Colonic mucosa (tissue), 4 donors: ENCODE measurements around the gene PIR. TPM values are rescaled to one million over a fixed set of nuclear protein-coding genes. Genes with fewer than 3 reads are reported as not detected.

Experiments
- DNase-seq: peaks from one replicate; pipeline ENCODE4 v3.0.0-alpha.2; 2020
- H3K27ac ChIP-seq: fragments of 200-600 bp; one replicate; pipeline ENCODE4 v1.8.0; 2021
- H3K27me3 ChIP-seq: fragments of 200-600 bp; one replicate; pipeline ENCODE4 v1.8.0; 2021
- H3K36me3 ChIP-seq: fragments of 200-600 bp; one replicate; pipeline ENCODE4 v1.8.0; 2021
- H3K4me1 ChIP-seq: fragments of 200-600 bp; one replicate; pipeline ENCODE4 v1.8.0; 2021; ENCODE audit warnings: mild to moderate bottlenecking
- H3K4me3 ChIP-seq: fragments of 200-600 bp; one replicate; pipeline ENCODE4 v1.8.0; 2021
- H3K9ac ChIP-seq, 2 donors: one replicate each; pipeline ENCODE4 v1.7.0; 2013; ENCODE audit warnings: control low read depth in 2 of 2, low read depth in 2 of 2, low read length in 2 of 2
- H3K9me3 ChIP-seq: fragments of 200-600 bp; one replicate; pipeline ENCODE4 v1.8.0; 2021
- intact Hi-C: fragments of 100-400 bp; cut with DNase I; formaldehyde crosslinking; loops from one replicate; pipeline ENCODE4 v1.14.1; 2022
- total RNA-seq, 2 donors: library from RNA; stranded (reverse); fragmentation: NEBNext Ultra II Directional in 1 of 2; extraction: Animal tissue kit (Norgen Biotek cat#: 25700) in 1 of 2; gene quantifications; one replicate each; pipeline ENCODE4 v1.2.1, GENCODE V29; 2021
- TF ChIP-seq, protein P1 (sequence below): fragments of 200-600 bp; IDR thresholded peaks from one replicate; pipeline ENCODE4 v1.8.0; 2022; ENCODE audit warnings: antibody characterized with exemption, mild to moderate bottlenecking
- donor health status: healthy.
- donor health status: DM: no; HTN: no; CAD: no.
- donor health status: DM: no; HTN: no; CAD: no.

The PIR gene
- total RNA-seq, 2 donors from 2014 or later = 10.3 to 20.6 TPM

GRCh38 chrX:15495801-15496200 lies 2.7 kb upstream of the PIR start:
- Histone ChIP-seq H3K4me1 (no peaks in the 10 kb centered on the region), H3K9ac (no peak overlapping the region), H3K27me3 (no peaks in the 10 kb centered on the region), H3K4me3 (no peak overlapping the region), H3K9me3 (no peaks in the 10 kb centered on the region), H3K27ac (no peak overlapping the region), H3K36me3 (no peaks in the 10 kb centered on the region)
- TF ChIP-seq, protein P1, sequence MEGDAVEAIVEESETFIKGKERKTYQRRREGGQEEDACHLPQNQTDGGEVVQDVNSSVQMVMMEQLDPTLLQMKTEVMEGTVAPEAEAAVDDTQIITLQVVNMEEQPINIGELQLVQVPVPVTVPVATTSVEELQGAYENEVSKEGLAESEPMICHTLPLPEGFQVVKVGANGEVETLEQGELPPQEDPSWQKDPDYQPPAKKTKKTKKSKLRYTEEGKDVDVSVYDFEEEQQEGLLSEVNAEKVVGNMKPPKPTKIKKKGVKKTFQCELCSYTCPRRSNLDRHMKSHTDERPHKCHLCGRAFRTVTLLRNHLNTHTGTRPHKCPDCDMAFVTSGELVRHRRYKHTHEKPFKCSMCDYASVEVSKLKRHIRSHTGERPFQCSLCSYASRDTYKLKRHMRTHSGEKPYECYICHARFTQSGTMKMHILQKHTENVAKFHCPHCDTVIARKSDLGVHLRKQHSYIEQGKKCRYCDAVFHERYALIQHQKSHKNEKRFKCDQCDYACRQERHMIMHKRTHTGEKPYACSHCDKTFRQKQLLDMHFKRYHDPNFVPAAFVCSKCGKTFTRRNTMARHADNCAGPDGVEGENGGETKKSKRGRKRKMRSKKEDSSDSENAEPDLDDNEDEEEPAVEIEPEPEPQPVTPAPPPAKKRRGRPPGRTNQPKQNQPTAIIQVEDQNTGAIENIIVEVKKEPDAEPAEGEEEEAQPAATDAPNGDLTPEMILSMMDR = no peak
- intact Hi-C loops = no loop called here
- no peak for DNase-seq

GRCh38 chrX:15492469-15492868 lies 664 bp downstream of the PIR start:
- TF ChIP-seq, protein P1 = no peak
- Histone ChIP-seq H3K36me3 (no peaks in the 10 kb centered on the region), H3K27me3 (no peaks in the 10 kb centered on the region), H3K4me3 (peak overlapping the region; percentile 33), H3K9ac (peak overlapping the region in 1 of 2 donors; percentile 51), H3K27ac (no peak overlapping the region), H3K9me3 (no peaks in the 10 kb centered on the region), H3K4me1 (no peaks in the 10 kb centered on the region)
- intact Hi-C loops = no loop called here
- DNase-seq = no peak

GRCh38 chrX:15483891-15484290 lies 9.2 kb downstream of the PIR start:
- Histone ChIP-seq H3K9ac (no peak overlapping the region), H3K27me3 (no peaks in the 10 kb centered on the region), H3K27ac (no peak overlapping the region), H3K4me3 (no peak overlapping the region), H3K4me1 (no peaks in the 10 kb centered on the region), H3K9me3 (no peaks in the 10 kb centered on the region), H3K36me3 (no peaks in the 10 kb centered on the region)
- TF ChIP-seq, protein P1 = no peak
- no peak for DNase-seq
- intact Hi-C loops = no loop called here

DNA sequence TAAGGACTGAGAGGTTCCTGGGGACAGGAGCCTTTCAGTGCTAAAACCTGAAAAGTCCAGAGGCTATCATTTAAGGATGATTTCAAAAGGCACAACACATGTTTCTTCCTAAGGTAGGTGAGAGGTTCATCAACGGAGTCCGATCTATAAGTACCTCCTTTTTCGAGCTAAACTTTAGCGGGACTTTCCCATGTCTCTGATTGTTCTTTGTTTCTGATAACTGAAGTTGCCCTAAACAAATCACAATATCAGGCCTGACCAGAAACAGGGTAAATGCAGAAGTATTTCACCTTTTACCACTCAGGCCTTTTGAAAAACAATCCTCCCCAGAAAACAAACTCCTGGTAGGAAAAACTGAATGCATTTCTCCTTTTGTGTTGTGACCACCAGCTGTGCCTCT lies 17.6 kb downstream of the PIR start:
- Histone ChIP-seq H3K4me1 (no peaks in the 10 kb centered on the region), H3K36me3 (no peaks in the 10 kb centered on the region), H3K4me3 (no peak overlapping the region), H3K9ac (no peak overlapping the region), H3K27ac (no peak overlapping the region), H3K9me3 (no peaks in the 10 kb centered on the region), H3K27me3 (no peaks in the 10 kb centered on the region)
- intact Hi-C loops = no loop called here
- no peak for DNase-seq
- TF ChIP-seq, protein P1 = no peak

- intact Hi-C loops = no loop called here
- Histone ChIP-seq H3K9ac (no peak overlapping the region), H3K9me3 (no peaks in the 10 kb centered on the region), H3K27me3 (no peaks in the 10 kb centered on the region), H3K27ac (no peak overlapping the region), H3K4me1 (no peaks in the 10 kb centered on the region), H3K4me3 (no peak overlapping the region), H3K36me3 (no peaks in the 10 kb centered on the region)
- TF ChIP-seq, protein P1 = no peak
- no peak for DNase-seq
Observed at GRCh38 chrX:15475021-15475420, 18.1 kb downstream of the PIR start.

- no peaks in the 10 kb centered on the region for H3K27me3 ChIP-seq
- H3K27ac ChIP-seq = no peak overlapping the region
- H3K36me3 ChIP-seq = no peaks in the 10 kb centered on the region
- TF ChIP-seq, protein P1 = no peak
- no peak overlapping the region for H3K4me3 ChIP-seq
- H3K9me3 ChIP-seq = no peaks in the 10 kb centered on the region
- no peaks in the 10 kb centered on the region for H3K4me1 ChIP-seq
- H3K9ac ChIP-seq = no peak overlapping the region
- no peak for DNase-seq
- intact Hi-C loops = no loop called here
Observed at GRCh38 chrX:15474028-15474427, 19.1 kb downstream of the PIR start.
